BJ (cell line): ENCODE data around the gene HIBADH. TPM values are rescaled to one million over a fixed set of nuclear protein-coding genes. Genes with fewer than 3 reads are reported as not detected.

ENCODE experiments used
- CTCF ChIA-PET: fragments of 350-600 bp; formaldehyde crosslinking; extraction: SDS; loops from one replicate; lab custom pipeline; 2021; ENCODE audit warnings: antibody characterized with exemption, inconsistent platforms; lab: Yijun Ruan, JAX
- POLR2A ChIA-PET: fragments of 300-600 bp; sonication (Branson Sonifier 250); formaldehyde crosslinking; extraction: SDS; loops from one replicate; lab custom pipeline; 2021; ENCODE audit warnings: antibody characterized with exemption; lab: Charles Lee
- DNase-seq: peaks from one replicate; pipeline ENCODE4 v3.0.0-alpha.2; 2011; ENCODE audit warnings: low read depth
- H3K27me3 ChIP-seq: 2 replicates; pipeline ENCODE4 v1.6.0; 2011; ENCODE audit warnings: low read length; ENCODE audit not compliant: control insufficient read depth, insufficient read depth
- H3K36me3 ChIP-seq: 2 replicates; pipeline ENCODE4 v1.5.1; 2011; ENCODE audit warnings: low read length; ENCODE audit not compliant: control insufficient read depth, insufficient read depth
- H3K4me3 ChIP-seq: 2 replicates; pipeline ENCODE4 v1.5.1; 2011; ENCODE audit warnings: low read depth, mild to moderate bottlenecking, control low read depth, low read length
- polyA plus RNA-seq: library from polyadenylated mRNA; depleted of rRNA; stranded (reverse); fragments of >200 nt; gene quantifications from 2 replicates; pipeline ENCODE4 v1.2.3, GENCODE V29; 2011
- TF ChIP-seq, protein P1 (sequence below): IDR thresholded peaks from 2 replicates; pipeline ENCODE4 v1.5.1; 2011; ENCODE audit warnings: low read depth, mild to moderate bottlenecking, control low read depth, inconsistent platforms, low read length, moderate library complexity; ENCODE audit not compliant: insufficient read depth

The HIBADH gene
- polyA plus RNA-seq, 1 experiment = 42.4 TPM

DNA sequence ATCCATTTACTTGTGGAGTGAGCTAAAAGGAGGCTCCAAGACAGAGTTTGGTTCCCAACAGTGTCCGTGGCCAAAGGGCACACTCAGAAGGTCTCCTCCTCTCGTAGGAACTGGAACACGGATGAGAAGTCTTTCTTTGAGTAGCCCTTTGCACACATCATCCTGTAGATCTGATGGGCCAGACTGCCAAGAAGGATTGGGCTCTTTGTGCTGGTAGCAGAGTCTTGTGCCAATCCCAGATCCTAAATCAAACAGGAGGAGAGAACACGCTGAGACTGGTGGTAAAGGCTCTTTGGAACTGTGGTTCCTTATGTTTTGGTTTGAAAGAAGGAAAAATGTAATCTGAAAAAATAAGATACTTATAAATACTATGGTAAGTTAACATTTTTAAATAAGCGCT lies 136.6 kb downstream of the HIBADH start:
- Histone ChIP-seq H3K4me3 (no peak overlapping the region), H3K36me3 (peaks cover 3% of the 10 kb centered on the region; the same call in 1 of the 2 replicates), H3K27me3 (no peaks in the 10 kb centered on the region)
- ChIA-PET POLR2A (no interaction called here), CTCF (no interaction called here)
- TF ChIP-seq, protein P1, sequence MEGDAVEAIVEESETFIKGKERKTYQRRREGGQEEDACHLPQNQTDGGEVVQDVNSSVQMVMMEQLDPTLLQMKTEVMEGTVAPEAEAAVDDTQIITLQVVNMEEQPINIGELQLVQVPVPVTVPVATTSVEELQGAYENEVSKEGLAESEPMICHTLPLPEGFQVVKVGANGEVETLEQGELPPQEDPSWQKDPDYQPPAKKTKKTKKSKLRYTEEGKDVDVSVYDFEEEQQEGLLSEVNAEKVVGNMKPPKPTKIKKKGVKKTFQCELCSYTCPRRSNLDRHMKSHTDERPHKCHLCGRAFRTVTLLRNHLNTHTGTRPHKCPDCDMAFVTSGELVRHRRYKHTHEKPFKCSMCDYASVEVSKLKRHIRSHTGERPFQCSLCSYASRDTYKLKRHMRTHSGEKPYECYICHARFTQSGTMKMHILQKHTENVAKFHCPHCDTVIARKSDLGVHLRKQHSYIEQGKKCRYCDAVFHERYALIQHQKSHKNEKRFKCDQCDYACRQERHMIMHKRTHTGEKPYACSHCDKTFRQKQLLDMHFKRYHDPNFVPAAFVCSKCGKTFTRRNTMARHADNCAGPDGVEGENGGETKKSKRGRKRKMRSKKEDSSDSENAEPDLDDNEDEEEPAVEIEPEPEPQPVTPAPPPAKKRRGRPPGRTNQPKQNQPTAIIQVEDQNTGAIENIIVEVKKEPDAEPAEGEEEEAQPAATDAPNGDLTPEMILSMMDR = no peak
- DNase-seq = no peak

DNA sequence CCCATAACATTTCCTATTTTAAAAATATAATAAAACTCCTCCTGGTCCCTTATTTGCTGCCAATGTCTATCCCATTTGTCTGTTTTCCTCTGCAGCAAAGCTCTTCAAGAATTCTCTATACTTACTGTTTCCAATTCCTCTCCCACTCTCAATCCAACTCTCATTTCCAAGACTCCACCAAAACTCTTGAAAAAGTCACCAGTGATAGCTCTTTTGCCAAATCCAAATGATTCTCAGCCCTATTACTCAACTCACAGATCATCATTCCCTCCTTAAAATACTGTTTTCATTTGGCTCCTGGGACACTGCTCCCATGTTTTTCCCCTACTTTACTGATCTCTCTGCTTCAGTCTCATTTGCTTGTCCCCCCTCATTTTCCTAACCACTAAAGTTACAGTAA lies 139.4 kb downstream of the HIBADH start:
- no peak for DNase-seq
- Histone ChIP-seq H3K36me3 (0 out of 2 replicates have a peak, but pooled peaks cover 3% of the 10 kb centered on the region), H3K4me3 (no peak overlapping the region), H3K27me3 (no peaks in the 10 kb centered on the region)
- TF ChIP-seq, protein P1 = no peak
- ChIA-PET CTCF (no interaction called here), POLR2A (no interaction called here)

- H3K36me3 ChIP-seq = 0 out of 2 replicates have a peak, but pooled peaks cover 3% of the 10 kb centered on the region
- POLR2A ChIA-PET = no interaction called here
These were observed 140.1 kb downstream of the HIBADH start for GRCh38 chr7:27522566-27522965.

DNA sequence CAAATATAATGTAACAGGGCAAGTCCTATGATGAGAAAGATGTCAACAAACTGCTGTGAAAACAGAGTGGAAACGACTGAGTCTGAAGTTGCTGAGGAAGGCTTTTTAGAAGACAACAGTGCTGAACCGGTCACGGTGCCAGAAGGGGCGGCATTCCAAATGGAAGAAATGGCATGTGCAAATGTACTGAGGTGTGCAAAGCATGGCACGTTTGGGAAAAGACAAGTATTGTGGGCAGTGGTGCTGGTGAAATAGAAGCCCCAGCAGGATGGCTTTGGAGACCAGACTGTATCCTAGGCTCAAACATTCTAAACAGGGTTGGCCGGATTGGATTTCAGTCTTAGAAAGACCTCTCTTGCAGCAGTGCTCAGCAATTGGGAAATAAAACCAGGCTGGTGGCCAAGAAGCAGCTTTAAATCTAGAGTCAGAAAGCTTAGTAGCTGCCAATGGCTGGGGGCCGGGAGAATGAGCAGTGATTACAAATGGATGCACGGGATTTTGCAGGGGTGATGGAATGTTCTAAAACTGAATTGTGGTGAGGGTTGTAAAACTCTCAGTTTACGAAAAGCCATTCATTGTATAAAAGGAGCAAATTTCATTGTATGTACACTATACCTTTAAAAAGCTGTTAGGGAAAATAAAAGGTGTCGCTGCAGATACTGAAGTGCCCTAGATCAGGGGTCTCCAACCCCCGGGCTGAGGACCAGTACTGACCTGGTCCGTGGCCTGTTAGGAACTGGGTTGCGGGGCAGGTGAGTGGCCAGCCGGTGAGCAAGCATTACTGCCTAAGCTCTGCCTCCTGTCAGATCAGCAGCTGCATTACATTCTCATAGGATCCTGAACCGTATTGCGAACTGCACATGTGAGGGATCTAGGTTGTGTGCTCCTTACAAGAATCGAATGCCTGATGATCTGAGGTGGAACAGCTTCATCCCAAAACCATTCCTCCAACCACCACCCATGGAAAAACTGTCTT lies 141.6 kb downstream of the HIBADH start:
- DNase-seq = no peak
- CTCF ChIA-PET = interaction anchor here (1.1 kb wide), 1 partner anchor 11 kb away, joined by 3 read pairs; no protein-coding TSS in a partner anchor
- POLR2A ChIA-PET = no interaction called here
- TF ChIP-seq, protein P1 = no peak
- Histone ChIP-seq H3K27me3 (no peaks in the 10 kb centered on the region), H3K36me3 (0 out of 2 replicates have a peak, but pooled peaks cover 3% of the 10 kb centered on the region), H3K4me3 (no peak overlapping the region)

More at GRCh38 chr7:27522566-27522965, 140.1 kb downstream of the HIBADH start:
- CTCF ChIA-PET = interaction anchor here (1.1 kb wide), 1 partner anchor 12 kb away, joined by 3 read pairs; no protein-coding TSS in a partner anchor
- no peaks in the 10 kb centered on the region for H3K27me3 ChIP-seq
- no peak for DNase-seq
- TF ChIP-seq, protein P1 = no peak
- no peak overlapping the region for H3K4me3 ChIP-seq

GRCh38 chr7:27519793-27520469 lies 142.8 kb downstream of the HIBADH start:
- no peak for DNase-seq
- TF ChIP-seq, protein P1 = no peak
- POLR2A ChIA-PET = no interaction called here
- Histone ChIP-seq H3K4me3 (no peak overlapping the region), H3K36me3 (0 out of 2 replicates have a peak, but pooled peaks cover 1% of the 10 kb centered on the region), H3K27me3 (no peaks in the 10 kb centered on the region)
- CTCF ChIA-PET = no interaction called here
